GM19328 (cell line): ENCODE data around the gene SNF8.
"Not testable (repeated sequence)": the region's sequence is repeated elsewhere in the genome, so short reads cannot be mapped to it uniquely, and the experiment has no call there.

Experiments used
- ATAC-seq: cut with Tn5 transposase; IDR thresholded peaks from one replicate; pipeline ENCODE4 v1.9.1; 2021; ENCODE audit warnings: mild to moderate bottlenecking, moderate library complexity; ENCODE audit not compliant: unreplicated experiment

The SNF8 gene

GRCh38 chr17:48944515-48945260 is at the start of gene SNF8:
Gene SNF8 (minus strand): TSS chr17:48944842. CDS start chr17:48944734, 108 bp downstream.
- peak; percentile 84 for ATAC-seq

- ATAC-seq: no peak
These were observed 49.3 kb upstream of the SNF8 start for GRCh38 chr17:48993951-48994350.

DNA sequence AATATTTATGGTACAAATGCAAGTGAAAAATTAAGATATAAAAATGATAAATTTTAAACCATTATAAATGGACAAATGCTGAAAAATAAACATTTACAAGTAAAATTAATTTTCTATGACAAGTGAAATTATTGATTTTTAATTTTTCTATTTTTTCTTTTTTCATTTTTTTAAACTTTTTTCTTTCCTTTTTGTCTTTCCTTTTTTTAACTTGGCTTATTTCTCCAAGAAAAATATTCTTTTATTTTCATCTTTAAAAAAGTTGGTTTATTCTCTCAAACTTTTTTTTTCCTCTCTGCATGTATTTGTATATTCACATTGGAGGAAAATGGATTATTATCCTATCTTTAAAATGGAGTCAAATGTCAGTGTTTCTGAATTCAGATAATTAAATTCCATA is 48.7 kb upstream of the SNF8 start:
- no peak for ATAC-seq

DNA sequence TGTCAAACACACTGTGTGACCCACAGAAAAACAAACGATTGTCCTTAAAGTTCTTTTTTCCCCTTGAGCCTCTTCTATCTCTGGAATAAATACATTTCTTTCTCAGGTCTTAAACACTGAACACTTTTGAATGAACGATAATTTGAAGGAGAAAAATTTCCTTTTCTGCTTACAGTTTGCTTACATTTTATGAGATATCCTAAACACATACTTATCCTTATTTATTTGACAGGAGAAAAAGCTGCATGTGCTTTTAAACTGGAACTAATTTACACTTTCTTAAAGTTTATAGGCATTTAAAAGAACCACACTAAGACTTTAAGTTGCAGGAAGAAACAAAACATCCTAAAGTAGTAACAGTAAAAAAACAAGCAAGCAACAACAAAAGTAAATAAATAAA is 47.8 kb upstream of the SNF8 start:
- no peak for ATAC-seq

DNA sequence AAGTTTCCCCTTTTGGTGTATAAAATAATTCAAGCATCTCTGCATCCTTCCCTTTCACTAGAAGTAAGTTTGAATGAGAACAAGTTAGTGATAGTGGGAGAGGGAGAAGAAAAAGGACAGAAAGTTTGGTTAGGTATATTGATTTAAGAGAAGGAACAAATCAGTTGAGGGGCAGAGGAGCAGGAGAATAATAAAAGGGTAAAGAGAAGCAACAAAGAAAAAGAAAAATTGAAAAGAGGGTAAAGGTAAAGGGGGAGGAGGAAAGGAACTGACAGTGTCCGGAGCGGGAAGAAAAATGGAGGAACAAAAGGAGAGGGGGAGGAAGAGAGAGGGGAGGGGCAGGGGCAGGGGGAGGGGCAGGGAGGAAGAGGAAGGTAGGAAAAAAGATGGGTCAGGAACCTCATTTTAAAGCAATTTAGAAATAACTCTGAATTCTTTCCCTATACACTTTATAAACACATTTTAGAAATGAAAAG is 46.3 kb upstream of the SNF8 start:
- ATAC-seq: no peak

- ATAC-seq: no peak
These were observed 44.5 kb upstream of the SNF8 start for GRCh38 chr17:48989100-48989499.

DNA sequence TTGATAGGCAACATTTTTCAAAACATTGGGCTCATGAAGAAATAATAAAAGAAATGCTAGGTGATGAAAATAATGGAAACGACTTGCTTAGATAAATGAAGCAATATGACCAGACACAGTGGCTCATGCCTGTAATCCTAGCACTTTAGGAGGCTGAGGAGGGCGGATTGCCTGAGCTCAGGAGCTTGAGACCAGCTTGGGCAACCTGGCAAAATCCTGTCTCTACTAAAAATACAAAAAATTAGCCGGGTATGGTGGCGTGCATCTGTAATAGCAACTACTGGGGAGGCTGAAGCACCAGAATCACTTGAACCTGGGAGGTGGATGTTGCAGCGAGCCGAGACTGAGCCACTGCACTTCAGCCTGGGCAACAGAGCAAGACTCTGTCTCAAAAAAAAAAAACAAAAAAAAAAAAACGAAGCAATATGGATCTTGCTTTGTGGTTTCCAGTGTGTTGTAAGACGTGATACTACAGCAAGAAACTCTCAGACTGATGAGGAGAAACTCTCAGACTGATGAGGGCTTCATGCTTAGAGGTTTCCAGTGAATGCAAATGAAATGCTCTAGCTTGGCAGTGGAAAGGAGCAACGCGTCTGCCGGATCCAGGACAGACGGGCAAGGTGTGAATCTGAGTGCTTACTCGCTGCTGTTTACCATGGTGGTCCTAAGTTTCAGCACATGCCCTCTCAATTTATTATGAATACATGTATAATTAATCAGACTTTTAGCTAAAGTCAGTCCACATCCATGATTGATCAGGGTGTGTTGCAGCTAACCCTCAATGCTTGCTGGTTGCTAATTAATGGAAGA is 41.0 kb upstream of the SNF8 start:
- ATAC-seq: no peak

- no peak for ATAC-seq
These were observed 37.4 kb upstream of the SNF8 start for GRCh38 chr17:48981927-48982539.

- no peak for ATAC-seq
These were observed 29.2 kb upstream of the SNF8 start for GRCh38 chr17:48973806-48974205.

GRCh38 chr17:48972749-48973097 is 28.1 kb upstream of the SNF8 start:
- no peak for ATAC-seq

DNA sequence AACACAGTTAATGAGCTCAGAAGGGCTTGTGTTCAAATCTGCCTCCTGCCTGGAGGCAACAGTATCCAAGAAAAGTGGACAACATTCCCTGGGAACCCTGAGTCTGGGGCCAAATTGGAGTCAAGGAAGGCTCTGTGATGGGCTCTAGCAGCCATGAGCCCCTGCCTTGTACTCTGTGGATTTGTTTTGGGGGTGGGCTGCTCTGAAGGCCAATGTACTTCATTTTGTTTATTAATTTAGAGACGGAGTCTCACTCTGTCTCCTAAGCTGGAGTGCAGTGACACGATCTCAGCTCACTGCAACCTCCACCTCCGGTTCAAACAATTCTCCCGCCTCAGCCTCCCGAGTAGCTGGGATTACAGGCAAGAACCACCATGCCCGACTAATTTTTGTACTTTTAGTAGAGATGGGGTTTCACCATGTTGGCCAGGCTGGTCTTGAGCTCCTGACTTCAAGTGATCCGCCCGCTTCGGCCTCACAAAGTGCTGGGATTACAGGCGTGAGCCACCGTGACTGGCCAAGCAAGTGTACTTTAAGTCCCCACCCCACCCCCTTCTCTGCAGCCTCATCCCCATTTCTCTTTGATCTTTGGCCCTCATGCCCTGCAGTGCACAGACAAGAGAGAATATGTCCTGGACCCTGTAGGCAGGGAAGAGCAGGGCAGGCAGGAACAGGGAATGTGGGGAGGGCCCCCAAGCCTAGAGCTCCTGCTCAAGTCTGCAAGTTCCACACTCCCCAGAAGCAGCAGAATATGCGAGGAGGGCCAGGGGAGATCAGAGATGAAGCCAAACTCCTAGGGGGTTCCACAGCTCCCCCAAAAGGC is 26.4 kb upstream of the SNF8 start:
- ATAC-seq: no peak

GRCh38 chr17:48970224-48970623 is 25.6 kb upstream of the SNF8 start:
- ATAC-seq: no peak

DNA sequence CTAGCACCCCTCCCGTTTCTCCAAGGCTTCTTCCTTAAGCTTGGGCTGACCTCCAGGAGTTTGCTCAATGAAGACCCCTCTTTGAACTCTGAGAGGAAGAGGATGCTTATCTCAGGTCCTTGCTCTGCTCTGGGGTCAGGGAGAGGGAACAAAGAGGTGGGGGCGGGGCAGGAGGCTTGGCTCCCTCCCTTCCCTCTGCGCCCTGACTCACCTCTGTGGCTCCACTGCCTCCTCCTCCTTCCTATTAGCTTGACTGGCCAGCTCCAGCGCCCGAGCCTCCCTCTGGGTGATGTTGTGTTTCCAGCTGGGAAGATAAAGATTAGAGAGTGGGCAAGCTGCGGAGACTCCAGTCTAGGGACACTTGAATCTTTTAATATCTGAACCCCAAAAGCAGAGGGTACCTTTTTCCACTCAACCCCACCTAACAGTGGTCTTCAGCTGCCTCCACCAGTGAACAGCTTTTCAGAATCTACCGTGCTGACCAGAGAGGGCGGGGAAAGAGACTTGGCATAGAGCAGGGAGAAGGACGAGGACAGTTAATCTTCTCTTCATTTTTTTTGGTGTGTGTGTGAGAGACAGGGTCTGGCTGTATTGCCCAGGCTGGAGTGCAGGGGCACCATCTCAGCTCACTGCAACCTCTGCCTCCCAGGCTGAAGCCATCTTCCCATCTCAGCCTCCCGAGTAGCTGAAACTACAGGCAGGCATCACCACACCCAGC is 17.0 kb upstream of the SNF8 start:
- ATAC-seq: no peak

DNA sequence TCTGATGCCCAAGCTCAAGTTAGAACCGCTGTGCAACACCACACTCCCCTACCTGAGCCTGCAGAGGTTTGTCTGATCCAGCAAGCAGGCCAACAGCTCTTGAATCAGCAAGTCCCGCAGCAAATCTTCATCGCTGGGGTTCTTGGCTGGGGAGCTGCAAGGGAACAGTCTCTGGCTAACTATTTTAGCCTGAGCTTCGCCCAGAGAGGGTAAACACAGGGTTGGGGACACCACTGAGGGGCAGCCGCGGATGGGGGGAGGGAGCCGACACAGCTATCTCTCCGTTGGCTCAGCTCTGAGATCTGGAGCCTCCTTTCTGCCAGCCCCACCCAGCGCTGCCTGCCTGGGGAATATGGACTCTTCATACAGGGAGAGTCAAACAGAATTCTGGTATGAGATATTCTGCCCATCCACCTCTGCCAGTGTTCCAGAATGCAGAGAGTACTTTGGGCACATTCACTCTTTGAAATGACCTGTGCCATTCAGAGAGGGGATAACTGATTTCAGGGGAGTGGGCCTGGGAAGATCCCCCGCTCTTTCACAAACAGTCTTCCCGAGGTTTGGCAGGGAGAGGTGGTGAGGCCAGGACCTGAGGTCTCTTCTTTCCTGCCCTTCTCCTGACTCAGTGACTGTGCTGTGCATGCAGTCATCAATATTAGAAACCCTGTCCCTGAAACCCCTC is 16.3 kb upstream of the SNF8 start:
- no peak for ATAC-seq

DNA sequence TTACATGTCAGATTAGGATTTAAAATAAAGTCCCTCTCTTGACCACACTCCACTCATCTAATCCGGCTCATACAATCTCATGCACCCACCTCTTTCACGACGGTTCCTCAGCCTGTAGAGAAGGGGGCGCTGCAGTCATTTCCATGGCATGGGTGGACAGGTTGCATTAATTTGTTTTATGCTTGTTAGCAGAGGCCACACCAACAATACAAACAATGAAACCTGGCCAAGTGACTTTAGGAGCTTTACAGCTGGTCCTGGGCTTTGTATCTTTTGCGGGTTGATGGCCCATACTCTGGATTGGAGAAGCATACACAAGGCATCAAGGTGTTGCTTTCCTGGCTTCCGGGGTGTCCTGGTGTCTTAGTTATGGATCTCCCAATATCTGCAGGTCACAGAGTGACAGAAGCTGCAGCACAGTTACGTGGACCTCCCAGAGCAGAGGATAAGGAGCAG is 9.7 kb upstream of the SNF8 start:
- no peak for ATAC-seq

DNA sequence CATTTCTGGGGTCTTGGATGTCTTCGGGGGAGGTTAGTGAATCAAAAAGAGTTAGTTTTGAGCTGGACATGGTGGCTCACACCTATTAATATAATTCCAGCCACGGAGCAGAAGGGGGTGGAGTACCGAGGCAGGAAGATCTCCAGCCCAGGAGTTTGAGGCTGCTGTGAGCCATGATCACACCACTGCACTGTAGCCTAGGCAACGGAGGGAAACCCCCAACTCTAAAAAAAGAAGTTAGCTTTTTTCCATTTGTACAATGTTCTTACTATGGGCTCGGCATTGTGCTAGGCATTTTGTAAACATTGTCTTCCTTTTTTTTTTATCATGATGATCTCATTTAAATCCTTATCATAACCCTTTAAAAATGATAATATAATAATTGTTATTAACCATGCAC is 8.3 kb upstream of the SNF8 start:
- no peak for ATAC-seq

- no peak for ATAC-seq
These were observed 6.9 kb upstream of the SNF8 start for GRCh38 chr17:48951572-48951971.

GRCh38 chr17:48945261-48945651 is 614 bp upstream of the SNF8 start:
- ATAC-seq: not testable (repeated sequence)

DNA sequence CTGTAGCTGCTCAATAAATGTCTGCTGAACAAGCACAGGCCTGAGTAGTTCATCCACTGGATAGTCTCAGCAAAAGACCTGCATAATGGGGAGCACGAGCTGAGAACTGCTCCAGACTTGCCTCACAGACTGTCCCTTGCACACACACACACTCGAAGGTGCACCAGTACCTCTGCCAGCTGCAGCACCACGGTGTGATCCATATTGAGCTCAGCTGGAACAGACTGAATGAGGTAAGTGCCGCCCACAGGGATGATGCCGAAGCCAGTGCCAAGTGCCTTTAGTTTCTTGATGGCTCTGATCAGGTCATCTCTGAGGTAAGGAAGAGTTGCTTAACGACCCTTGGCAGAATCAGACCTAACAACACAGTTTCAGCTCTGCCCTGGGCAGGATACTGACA is 11.6 kb downstream of the SNF8 start:
- no peak for ATAC-seq

- ATAC-seq: no peak
These were observed 14.2 kb downstream of the SNF8 start for GRCh38 chr17:48930435-48930873.
